HepG2 (cell line): ENCODE results near the gene GNAI2. TPM values are rescaled to one million over a fixed set of nuclear protein-coding genes. Genes with fewer than 3 reads are reported as not detected.

Experiments
- EP300 ChIP-seq, 3 experiments: sonication (generic) in 1 of 3; formaldehyde crosslinking in 1 of 3; IDR thresholded peaks; 2 replicates each; pipeline versions ENCODE4 v1.5.1 to v1.6.1; 2011 to 2020; ENCODE audit warnings: low read depth in 2 of 3, low read length in 2 of 3, borderline replicate concordance in 1 of 3, improper control_type of control experiment in 1 of 3, mild to moderate bottlenecking in 1 of 3, missing genetic modification reagents in 1 of 3, moderate library complexity in 1 of 3
- GABPA ChIP-seq, 2 experiments: IDR thresholded peaks; 2 replicates each; pipeline ENCODE4 v1.6.1; 2011 to 2016; ENCODE audit warnings: low read depth in 2 of 2, low read length in 1 of 2, missing biosample characterization in 1 of 2, missing genetic modification characterization in 1 of 2
- HNRNPLL ChIP-seq: fragments of 200-400 bp; formaldehyde crosslinking; IDR thresholded peaks from 2 replicates; pipeline ENCODE4 v1.6.1; 2017; ENCODE audit warnings: mild to moderate bottlenecking, low read depth, low read length; ENCODE audit not compliant: poor library complexity, severe bottlenecking
- IKZF1 ChIP-seq: fragments of 450-650 bp; IDR thresholded peaks from 2 replicates; pipeline ENCODE4 v1.7.1; 2016
- SMAD1 ChIP-seq: sonication (generic); formaldehyde crosslinking; IDR thresholded peaks from 2 replicates; pipeline ENCODE4 v1.4.0; 2020; ENCODE audit warnings: missing genetic modification reagents, low read depth, mild to moderate bottlenecking, borderline replicate concordance
- ZFY ChIP-seq: sonication (generic); formaldehyde crosslinking; IDR thresholded peaks from 2 replicates; pipeline ENCODE4 v1.4.0; 2020; ENCODE audit warnings: missing genetic modification reagents
- ZNF329 ChIP-seq: sonication (generic); formaldehyde crosslinking; IDR thresholded peaks from 2 replicates; pipeline ENCODE4 v1.9.0; 2021; ENCODE audit warnings: low read depth, mild to moderate bottlenecking, missing genetic modification reagents
- ZNF607 ChIP-seq: sonication (generic); formaldehyde crosslinking; IDR thresholded peaks from 2 replicates; pipeline ENCODE4 v1.5.1; 2020; ENCODE audit warnings: missing genetic modification reagents, mild to moderate bottlenecking, borderline replicate concordance
- polyA plus RNA-seq, 8 experiments: library from polyadenylated mRNA; depleted of rRNA in 3 of 8; stranded (reverse) in 7 of 8; unstranded in 1 of 8; fragments of >200 nt; fragmentation: Illumina TruSeq in 4 of 8; extraction: Trizol in 4 of 8; gene quantifications; 2 replicates each; pipeline versions ENCODE4 v1.2.1 to v1.2.3, GENCODE V29; 2011 to 2016; ENCODE audit warnings: low read depth in 4 of 8, missing spikeins in 1 of 8, mixed read lengths in 1 of 8; ENCODE audit not compliant: insufficient read depth in 1 of 8
- total RNA-seq, 5 experiments: library from RNA; depleted of rRNA; stranded (reverse); fragments of >200 nt; fragmentation: Illumina TruSeq; extraction: Trizol; gene quantifications; 2 replicates each; pipeline ENCODE4 v1.2.3, GENCODE V29; 2016; ENCODE audit warnings: low read depth in 1 of 5
- TF ChIP-seq, protein P1 (sequence below): sonication (generic); formaldehyde crosslinking; IDR thresholded peaks from 2 replicates; pipeline ENCODE4 v1.5.0; 2020; ENCODE audit warnings: missing genetic modification reagents
- TF ChIP-seq, protein P2 (sequence below): sonication (generic); formaldehyde crosslinking; IDR thresholded peaks from 2 replicates; pipeline ENCODE4 v1.8.1; 2022; ENCODE audit warnings: mild to moderate bottlenecking, missing genetic modification reagents
- TF ChIP-seq, protein P3 (sequence below): sonication (generic); formaldehyde crosslinking; IDR thresholded peaks from 2 replicates; pipeline ENCODE4 v1.4.0; 2020; ENCODE audit warnings: missing genetic modification reagents
- TF ChIP-seq, protein P4 (sequence below): sonication (generic); formaldehyde crosslinking; conservative IDR thresholded peaks from 2 replicates; pipeline ENCODE4 v1.8.0; 2022; ENCODE audit warnings: missing genetic modification reagents
- TF ChIP-seq, protein P5 (sequence below): sonication (generic); formaldehyde crosslinking; IDR thresholded peaks from 2 replicates; pipeline ENCODE4 v1.5.0; 2020; ENCODE audit warnings: missing genetic modification reagents
- TF ChIP-seq, protein P6 (sequence below): conservative IDR thresholded peaks from 2 replicates; pipeline ENCODE4 v1.6.1; 2018; ENCODE audit warnings: missing genetic modification reagents
- TF ChIP-seq, protein P7 (sequence below): sonication (generic); formaldehyde crosslinking; IDR thresholded peaks from 2 replicates; pipeline ENCODE4 v1.9.0; 2021; ENCODE audit warnings: missing genetic modification reagents, borderline replicate concordance

Gene GNAI2
- total and polyA plus RNA-seq, 2 of the 13 experiments (the other 11 are each of a cell fraction or from before 2014, with no cell fraction given): 51.1 to 66.2 TPM

DNA sequence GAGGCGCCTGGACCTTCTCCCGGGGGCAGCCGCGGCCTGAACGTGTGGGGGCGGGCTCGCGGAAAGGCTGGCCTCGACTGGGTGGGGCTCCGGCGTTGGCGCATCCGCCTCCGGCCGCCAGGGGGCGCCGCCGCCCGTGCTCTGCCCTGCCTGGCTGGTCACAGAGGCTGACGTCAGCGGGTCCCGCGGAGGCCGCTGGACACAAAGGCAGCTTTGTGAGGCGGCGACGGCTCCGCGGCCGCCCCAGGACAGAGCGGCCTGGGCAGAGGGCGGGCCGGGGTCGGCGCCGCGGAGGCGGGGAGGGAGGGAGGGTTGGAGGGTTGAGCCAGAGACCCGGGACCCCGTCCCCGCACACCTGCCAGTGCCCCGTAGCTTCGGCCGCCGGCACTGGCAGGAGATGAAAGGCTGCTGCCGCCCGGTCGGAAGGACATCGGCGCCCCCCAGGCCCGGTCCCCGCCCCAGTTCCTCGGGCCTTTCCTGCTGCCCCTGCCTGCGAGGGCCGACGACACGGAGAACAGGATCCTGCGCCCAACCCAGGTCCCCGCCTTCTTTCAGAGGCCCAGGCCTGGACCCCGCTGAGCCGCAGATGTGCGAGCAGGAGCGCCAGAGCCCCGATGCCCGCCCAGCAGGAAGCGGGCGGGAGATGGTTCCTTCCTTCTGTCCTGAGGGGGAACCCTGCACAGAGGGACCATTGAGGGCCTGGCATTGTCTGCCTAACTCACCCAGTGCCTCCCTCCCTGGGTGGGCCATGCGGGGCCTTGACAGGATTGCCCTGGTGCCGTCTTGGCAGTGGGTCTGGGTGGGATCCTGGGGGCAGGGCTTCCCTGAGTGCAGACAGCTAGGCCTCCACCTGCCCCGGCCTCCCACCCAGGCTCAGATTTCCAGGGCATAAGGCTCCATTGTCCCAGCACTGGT, 24.3 kb downstream of the GNAI2 start (continued):
- TF ChIP-seq, protein P1, sequence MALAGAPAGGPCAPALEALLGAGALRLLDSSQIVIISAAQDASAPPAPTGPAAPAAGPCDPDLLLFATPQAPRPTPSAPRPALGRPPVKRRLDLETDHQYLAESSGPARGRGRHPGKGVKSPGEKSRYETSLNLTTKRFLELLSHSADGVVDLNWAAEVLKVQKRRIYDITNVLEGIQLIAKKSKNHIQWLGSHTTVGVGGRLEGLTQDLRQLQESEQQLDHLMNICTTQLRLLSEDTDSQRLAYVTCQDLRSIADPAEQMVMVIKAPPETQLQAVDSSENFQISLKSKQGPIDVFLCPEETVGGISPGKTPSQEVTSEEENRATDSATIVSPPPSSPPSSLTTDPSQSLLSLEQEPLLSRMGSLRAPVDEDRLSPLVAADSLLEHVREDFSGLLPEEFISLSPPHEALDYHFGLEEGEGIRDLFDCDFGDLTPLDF (CRISPR knock-in tag): peak; percentile 38
- TF ChIP-seq, protein P2, sequence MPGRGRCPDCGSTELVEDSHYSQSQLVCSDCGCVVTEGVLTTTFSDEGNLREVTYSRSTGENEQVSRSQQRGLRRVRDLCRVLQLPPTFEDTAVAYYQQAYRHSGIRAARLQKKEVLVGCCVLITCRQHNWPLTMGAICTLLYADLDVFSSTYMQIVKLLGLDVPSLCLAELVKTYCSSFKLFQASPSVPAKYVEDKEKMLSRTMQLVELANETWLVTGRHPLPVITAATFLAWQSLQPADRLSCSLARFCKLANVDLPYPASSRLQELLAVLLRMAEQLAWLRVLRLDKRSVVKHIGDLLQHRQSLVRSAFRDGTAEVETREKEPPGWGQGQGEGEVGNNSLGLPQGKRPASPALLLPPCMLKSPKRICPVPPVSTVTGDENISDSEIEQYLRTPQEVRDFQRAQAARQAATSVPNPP (CRISPR knock-in tag): peak; percentile 36; the same call in 1 of the 2 replicates
- TF ChIP-seq HNRNPLL (peak; percentile 59), SMAD1 (CRISPR knock-in tag) (0 out of 2 replicates have a peak, but pooled peaks have one; percentile 67), ZNF607 (CRISPR knock-in tag) (peak; percentile 83; the same call in 1 of the 2 replicates), ZFY (CRISPR knock-in tag) (peak; percentile 97), ZNF329 (CRISPR knock-in tag) (peak; percentile 4; the same call in 1 of the 2 replicates), GABPA (IDR thresholded peaks at IDR 0.05; ENCODE audit: low read depth, low read length) (no peak), GABPA (CRISPR knock-in tag; IDR thresholded peaks at IDR 0.05; ENCODE audit: low read depth) (0 out of 2 replicates have a peak, but pooled peaks have one; percentile 11), EP300 (IDR thresholded peaks at IDR 0.05; ENCODE audit: low read depth in 2 of 2, low read length in 2 of 2) (peak; percentile 85 to 92; a peak in 3 of 4 replicates), EP300 (CRISPR knock-in tag; IDR thresholded peaks at IDR 0.05; ENCODE audit: borderline replicate concordance) (peak; percentile 81), IKZF1 (no peak)
- TF ChIP-seq, protein P3, sequence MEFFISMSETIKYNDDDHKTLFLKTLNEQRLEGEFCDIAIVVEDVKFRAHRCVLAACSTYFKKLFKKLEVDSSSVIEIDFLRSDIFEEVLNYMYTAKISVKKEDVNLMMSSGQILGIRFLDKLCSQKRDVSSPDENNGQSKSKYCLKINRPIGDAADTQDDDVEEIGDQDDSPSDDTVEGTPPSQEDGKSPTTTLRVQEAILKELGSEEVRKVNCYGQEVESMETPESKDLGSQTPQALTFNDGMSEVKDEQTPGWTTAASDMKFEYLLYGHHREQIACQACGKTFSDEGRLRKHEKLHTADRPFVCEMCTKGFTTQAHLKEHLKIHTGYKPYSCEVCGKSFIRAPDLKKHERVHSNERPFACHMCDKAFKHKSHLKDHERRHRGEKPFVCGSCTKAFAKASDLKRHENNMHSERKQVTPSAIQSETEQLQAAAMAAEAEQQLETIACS (CRISPR knock-in tag): 0 out of 2 replicates have a peak, but pooled peaks have one; percentile 38
- TF ChIP-seq, protein P4, sequence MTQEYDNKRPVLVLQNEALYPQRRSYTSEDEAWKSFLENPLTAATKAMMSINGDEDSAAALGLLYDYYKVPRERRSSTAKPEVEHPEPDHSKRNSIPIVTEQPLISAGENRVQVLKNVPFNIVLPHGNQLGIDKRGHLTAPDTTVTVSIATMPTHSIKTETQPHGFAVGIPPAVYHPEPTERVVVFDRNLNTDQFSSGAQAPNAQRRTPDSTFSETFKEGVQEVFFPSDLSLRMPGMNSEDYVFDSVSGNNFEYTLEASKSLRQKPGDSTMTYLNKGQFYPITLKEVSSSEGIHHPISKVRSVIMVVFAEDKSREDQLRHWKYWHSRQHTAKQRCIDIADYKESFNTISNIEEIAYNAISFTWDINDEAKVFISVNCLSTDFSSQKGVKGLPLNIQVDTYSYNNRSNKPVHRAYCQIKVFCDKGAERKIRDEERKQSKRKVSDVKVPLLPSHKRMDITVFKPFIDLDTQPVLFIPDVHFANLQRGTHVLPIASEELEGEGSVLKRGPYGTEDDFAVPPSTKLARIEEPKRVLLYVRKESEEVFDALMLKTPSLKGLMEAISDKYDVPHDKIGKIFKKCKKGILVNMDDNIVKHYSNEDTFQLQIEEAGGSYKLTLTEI: no peak
- TF ChIP-seq, protein P5, sequence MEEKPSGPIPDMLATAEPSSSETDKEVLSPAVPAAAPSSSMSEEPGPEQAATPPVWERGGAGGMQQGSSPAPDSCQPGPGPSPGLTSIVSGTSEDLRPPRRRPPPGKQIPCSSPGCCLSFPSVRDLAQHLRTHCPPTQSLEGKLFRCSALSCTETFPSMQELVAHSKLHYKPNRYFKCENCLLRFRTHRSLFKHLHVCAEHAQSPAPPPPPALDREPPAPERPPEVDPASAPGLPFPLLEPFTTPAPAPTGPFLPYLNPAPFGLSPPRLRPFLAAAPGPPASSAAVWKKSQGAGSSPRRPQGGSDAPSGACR: peak; percentile 88
- TF ChIP-seq, protein P6, sequence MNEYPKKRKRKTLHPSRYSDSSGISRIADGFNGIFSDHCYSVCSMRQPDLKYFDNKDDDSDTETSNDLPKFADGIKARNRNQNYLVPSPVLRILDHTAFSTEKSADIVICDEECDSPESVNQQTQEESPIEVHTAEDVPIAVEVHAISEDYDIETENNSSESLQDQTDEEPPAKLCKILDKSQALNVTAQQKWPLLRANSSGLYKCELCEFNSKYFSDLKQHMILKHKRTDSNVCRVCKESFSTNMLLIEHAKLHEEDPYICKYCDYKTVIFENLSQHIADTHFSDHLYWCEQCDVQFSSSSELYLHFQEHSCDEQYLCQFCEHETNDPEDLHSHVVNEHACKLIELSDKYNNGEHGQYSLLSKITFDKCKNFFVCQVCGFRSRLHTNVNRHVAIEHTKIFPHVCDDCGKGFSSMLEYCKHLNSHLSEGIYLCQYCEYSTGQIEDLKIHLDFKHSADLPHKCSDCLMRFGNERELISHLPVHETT (CRISPR knock-in tag): peak; percentile 95
- TF ChIP-seq, protein P7, sequence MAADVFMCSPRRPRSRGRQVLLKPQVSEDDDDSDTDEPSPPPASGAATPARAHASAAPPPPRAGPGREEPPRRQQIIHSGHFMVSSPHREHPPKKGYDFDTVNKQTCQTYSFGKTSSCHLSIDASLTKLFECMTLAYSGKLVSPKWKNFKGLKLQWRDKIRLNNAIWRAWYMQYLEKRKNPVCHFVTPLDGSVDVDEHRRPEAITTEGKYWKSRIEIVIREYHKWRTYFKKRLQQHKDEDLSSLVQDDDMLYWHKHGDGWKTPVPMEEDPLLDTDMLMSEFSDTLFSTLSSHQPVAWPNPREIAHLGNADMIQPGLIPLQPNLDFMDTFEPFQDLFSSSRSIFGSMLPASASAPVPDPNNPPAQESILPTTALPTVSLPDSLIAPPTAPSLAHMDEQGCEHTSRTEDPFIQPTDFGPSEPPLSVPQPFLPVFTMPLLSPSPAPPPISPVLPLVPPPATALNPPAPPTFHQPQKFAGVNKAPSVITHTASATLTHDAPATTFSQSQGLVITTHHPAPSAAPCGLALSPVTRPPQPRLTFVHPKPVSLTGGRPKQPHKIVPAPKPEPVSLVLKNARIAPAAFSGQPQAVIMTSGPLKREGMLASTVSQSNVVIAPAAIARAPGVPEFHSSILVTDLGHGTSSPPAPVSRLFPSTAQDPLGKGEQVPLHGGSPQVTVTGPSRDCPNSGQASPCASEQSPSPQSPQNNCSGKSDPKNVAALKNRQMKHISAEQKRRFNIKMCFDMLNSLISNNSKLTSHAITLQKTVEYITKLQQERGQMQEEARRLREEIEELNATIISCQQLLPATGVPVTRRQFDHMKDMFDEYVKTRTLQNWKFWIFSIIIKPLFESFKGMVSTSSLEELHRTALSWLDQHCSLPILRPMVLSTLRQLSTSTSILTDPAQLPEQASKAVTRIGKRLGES: 0 out of 2 replicates have a peak, but pooled peaks have one; percentile 58
